ENCODE data around the gene TK1.
"Not testable (repeated sequence)": the region's sequence is repeated elsewhere in the genome, so short reads cannot be mapped to it uniquely, and the experiment has no call there.

Gene TK1

GRCh38 chr17:78139861-78140168 lies 47.0 kb downstream of the TK1 start:
- H3K27ac ChIP-seq (ENCODE audit: low read depth, low read length); H3K9ac ChIP-seq (ENCODE audit: low read length); H3K4me3 ChIP-seq (ENCODE audit: low read length): not testable (repeated sequence)

GRCh38 chr17:78138204-78139060 lies 48.4 kb downstream of the TK1 start:
- H3K36me3 ChIP-seq (ENCODE audit: control insufficient read depth, insufficient read depth, low read length) = no peaks in the 10 kb centered on the region
- no peak overlapping the region for H3K4me3 ChIP-seq (ENCODE audit: low read length)
- H3K9ac ChIP-seq (ENCODE audit: low read length) = no peak overlapping the region
- no peaks in the 10 kb centered on the region for H3K4me1 ChIP-seq (ENCODE audit: control insufficient read depth, insufficient read depth, low read length)
- H3K27me3 ChIP-seq (ENCODE audit: control insufficient read depth, insufficient read depth, low read length) = no peaks in the 10 kb centered on the region
- H3K27ac ChIP-seq (ENCODE audit: low read depth, low read length) = no peak overlapping the region

More at GRCh38 chr17:78139861-78140168, 47.0 kb downstream of the TK1 start:
- H3K36me3 ChIP-seq (ENCODE audit: control insufficient read depth, insufficient read depth, low read length); H3K27me3 ChIP-seq (ENCODE audit: control insufficient read depth, insufficient read depth, low read length); H3K4me1 ChIP-seq (ENCODE audit: control insufficient read depth, insufficient read depth, low read length): not testable (repeated sequence)

- Histone ChIP-seq H3K27ac (ENCODE audit: low read depth, low read length) (no peak overlapping the region), H3K4me1 (ENCODE audit: control insufficient read depth, insufficient read depth, low read length) (no peaks in the 10 kb centered on the region), H3K9ac (ENCODE audit: low read length) (no peak overlapping the region), H3K36me3 (ENCODE audit: control insufficient read depth, insufficient read depth, low read length) (no peaks in the 10 kb centered on the region), H3K4me3 (ENCODE audit: low read length) (no peak overlapping the region), H3K27me3 (ENCODE audit: control insufficient read depth, insufficient read depth, low read length) (no peaks in the 10 kb centered on the region)
Observed at GRCh38 chr17:78137392-78138203, 49.3 kb downstream of the TK1 start.

GRCh38 chr17:78135858-78136500 lies 50.9 kb downstream of the TK1 start:
- H3K27me3 ChIP-seq (ENCODE audit: control insufficient read depth, insufficient read depth, low read length) = no peaks in the 10 kb centered on the region
- H3K9ac ChIP-seq (ENCODE audit: low read length) = no peak overlapping the region
- H3K4me1 ChIP-seq (ENCODE audit: control insufficient read depth, insufficient read depth, low read length) = no peaks in the 10 kb centered on the region
- no peaks in the 10 kb centered on the region for H3K36me3 ChIP-seq (ENCODE audit: control insufficient read depth, insufficient read depth, low read length)
- H3K27ac ChIP-seq (ENCODE audit: low read depth, low read length) = no peak overlapping the region
- H3K4me3 ChIP-seq (ENCODE audit: low read length) = no peak overlapping the region

GRCh38 chr17:78134899-78135385 lies 51.9 kb downstream of the TK1 start:
- Histone ChIP-seq H3K27ac (ENCODE audit: low read depth, low read length) (no peak overlapping the region), H3K4me3 (ENCODE audit: low read length) (no peak overlapping the region), H3K4me1 (ENCODE audit: control insufficient read depth, insufficient read depth, low read length) (no peaks in the 10 kb centered on the region), H3K36me3 (ENCODE audit: control insufficient read depth, insufficient read depth, low read length) (no peaks in the 10 kb centered on the region), H3K9ac (ENCODE audit: low read length) (no peak overlapping the region), H3K27me3 (ENCODE audit: control insufficient read depth, insufficient read depth, low read length) (no peaks in the 10 kb centered on the region)

- Histone ChIP-seq H3K4me3 (ENCODE audit: low read length) (peak overlapping the region; percentile 34), H3K4me1 (ENCODE audit: control insufficient read depth, insufficient read depth, low read length) (no peaks in the 10 kb centered on the region), H3K36me3 (ENCODE audit: control insufficient read depth, insufficient read depth, low read length) (no peaks in the 10 kb centered on the region), H3K27me3 (ENCODE audit: control insufficient read depth, insufficient read depth, low read length) (peaks cover 3% of the 10 kb centered on the region), H3K9ac (ENCODE audit: low read length) (no peak overlapping the region), H3K27ac (ENCODE audit: low read depth, low read length) (no peak overlapping the region)
Observed at GRCh38 chr17:78133971-78134898, 52.6 kb downstream of the TK1 start.

GRCh38 chr17:78133179-78133951 lies 53.5 kb downstream of the TK1 start:
- no peaks in the 10 kb centered on the region for H3K36me3 ChIP-seq (ENCODE audit: control insufficient read depth, insufficient read depth, low read length)
- H3K4me3 ChIP-seq (ENCODE audit: low read length) = peak overlapping the region; percentile 34
- peaks cover 3% of the 10 kb centered on the region for H3K27me3 ChIP-seq (ENCODE audit: control insufficient read depth, insufficient read depth, low read length)
- H3K27ac ChIP-seq (ENCODE audit: low read depth, low read length) = no peak overlapping the region
- no peaks in the 10 kb centered on the region for H3K4me1 ChIP-seq (ENCODE audit: control insufficient read depth, insufficient read depth, low read length)
- H3K9ac ChIP-seq (ENCODE audit: low read length) = no peak overlapping the region

GRCh38 chr17:78132767-78133178 lies 54.1 kb downstream of the TK1 start:
- Histone ChIP-seq H3K9ac (ENCODE audit: low read length) (no peak overlapping the region), H3K4me1 (ENCODE audit: control insufficient read depth, insufficient read depth, low read length) (no peaks in the 10 kb centered on the region), H3K36me3 (ENCODE audit: control insufficient read depth, insufficient read depth, low read length) (no peaks in the 10 kb centered on the region), H3K27me3 (ENCODE audit: control insufficient read depth, insufficient read depth, low read length) (peaks cover 3% of the 10 kb centered on the region), H3K27ac (ENCODE audit: low read depth, low read length) (no peak overlapping the region), H3K4me3 (ENCODE audit: low read length) (peak overlapping the region; percentile 16)

- no peak overlapping the region for H3K9ac ChIP-seq (ENCODE audit: low read length)
Observed at GRCh38 chr17:78132084-78132676, 54.7 kb downstream of the TK1 start.

GRCh38 chr17:78131172-78132083 lies 55.4 kb downstream of the TK1 start:
- Histone ChIP-seq H3K4me3 (ENCODE audit: low read length) (peak overlapping the region; percentile 38), H3K9ac (ENCODE audit: low read length) (no peak overlapping the region), H3K36me3 (ENCODE audit: control insufficient read depth, insufficient read depth, low read length) (no peaks in the 10 kb centered on the region), H3K27ac (ENCODE audit: low read depth, low read length) (no peak overlapping the region), H3K4me1 (ENCODE audit: control insufficient read depth, insufficient read depth, low read length) (no peaks in the 10 kb centered on the region), H3K27me3 (ENCODE audit: control insufficient read depth, insufficient read depth, low read length) (peaks cover 3% of the 10 kb centered on the region)

More at GRCh38 chr17:78132084-78132676, 54.7 kb downstream of the TK1 start:
- Histone ChIP-seq H3K4me1 (ENCODE audit: control insufficient read depth, insufficient read depth, low read length) (no peaks in the 10 kb centered on the region), H3K4me3 (ENCODE audit: low read length) (peak overlapping the region; percentile 22), H3K27ac (ENCODE audit: low read depth, low read length) (no peak overlapping the region), H3K27me3 (ENCODE audit: control insufficient read depth, insufficient read depth, low read length) (peaks cover 3% of the 10 kb centered on the region), H3K36me3 (ENCODE audit: control insufficient read depth, insufficient read depth, low read length) (no peaks in the 10 kb centered on the region)
